Central memory CD8-positive, alpha-beta T cell (primary cell): ENCODE measurements around the gene SUSD2.
"Not testable (repeated sequence)": the region's sequence is repeated elsewhere in the genome, so short reads cannot be mapped to it uniquely, and the experiment has no call there.

Source experiments
- ATAC-seq: fragments of 150-1000 bp; cut with Tn5 transposase; replicated peaks from 2 replicates; pipeline ENCODE4 v1.10.0; 2022; ENCODE audit warnings: mild to moderate bottlenecking, moderate FRiP score, moderate number of reproducible peaks; ENCODE audit not compliant: poor library complexity, severe bottlenecking; ENCODE audit errors: extremely low read depth
- DNase-seq, 2 donors: peaks; one replicate each; pipeline ENCODE4 v3.0.0; 2021; ENCODE audit warnings: low spot score in 2 of 2
- H3K27ac Mint-ChIP-seq: one replicate; pipeline ENCODE4 v1.8.0; 2022; ENCODE audit warnings: low read depth, mild to moderate bottlenecking, moderate library complexity, mixed read lengths
- H3K27me3 Mint-ChIP-seq: one replicate; pipeline ENCODE4 v1.8.0; 2022; ENCODE audit warnings: mixed read lengths
- H3K36me3 Mint-ChIP-seq: one replicate; pipeline ENCODE4 v1.8.0; 2022; ENCODE audit warnings: mild to moderate bottlenecking, moderate library complexity, mixed read lengths; ENCODE audit not compliant: insufficient read depth
- H3K4me1 Mint-ChIP-seq: one replicate; pipeline ENCODE4 v1.8.0; 2022; ENCODE audit warnings: mixed read lengths
- H3K4me3 Mint-ChIP-seq: one replicate; pipeline ENCODE4 v1.8.0; 2022; ENCODE audit warnings: mild to moderate bottlenecking, moderate library complexity, mixed read lengths
- H3K9me3 Mint-ChIP-seq: one replicate; pipeline ENCODE4 v1.8.0; 2022; ENCODE audit warnings: mixed read lengths

Gene SUSD2

GRCh38 chr22:24206460-24207263 is 25.4 kb downstream of the SUSD2 start:
- not testable (repeated sequence) for H3K27ac Mint-ChIP-seq, H3K36me3 Mint-ChIP-seq, ATAC-seq, H3K27me3 Mint-ChIP-seq, H3K4me1 Mint-ChIP-seq, H3K9me3 Mint-ChIP-seq, DNase-seq, H3K4me3 Mint-ChIP-seq

GRCh38 chr22:24207264-24208011 is 26.2 kb downstream of the SUSD2 start:
- H3K27me3 Mint-ChIP-seq, result no peaks in the 10 kb centered on the region
- DNase-seq (no peak), ATAC-seq (no peak)
- H3K36me3 Mint-ChIP-seq, result peaks cover 2% of the 10 kb centered on the region
- H3K9me3 Mint-ChIP-seq, result no peaks in the 10 kb centered on the region
- no peak overlapping the region for H3K4me3 Mint-ChIP-seq
- no peak overlapping the region for H3K27ac Mint-ChIP-seq
- H3K4me1 Mint-ChIP-seq, result no peaks in the 10 kb centered on the region

- H3K9me3 Mint-ChIP-seq, result no peaks in the 10 kb centered on the region
- H3K4me1 Mint-ChIP-seq, result no peaks in the 10 kb centered on the region
- H3K27ac Mint-ChIP-seq, result no peak overlapping the region
- no peak for DNase-seq
- no peak overlapping the region for H3K4me3 Mint-ChIP-seq
- no peaks in the 10 kb centered on the region for H3K27me3 Mint-ChIP-seq
- no peak for ATAC-seq
- peaks cover 3% of the 10 kb centered on the region for H3K36me3 Mint-ChIP-seq
These were observed 26.9 kb downstream of the SUSD2 start for GRCh38 chr22:24208012-24208749.

GRCh38 chr22:24209016-24209415 is 27.7 kb downstream of the SUSD2 start:
- Mint-ChIP-seq H3K4me3 (no peak overlapping the region), H3K27me3 (no peaks in the 10 kb centered on the region), H3K4me1 (no peaks in the 10 kb centered on the region), H3K9me3 (no peaks in the 10 kb centered on the region), H3K36me3 (peaks cover 5% of the 10 kb centered on the region), H3K27ac (no peak overlapping the region)
- DNase-seq (no peak), ATAC-seq (no peak)

- Mint-ChIP-seq H3K4me3 (no peak overlapping the region), H3K4me1 (no peaks in the 10 kb centered on the region), H3K9me3 (no peaks in the 10 kb centered on the region), H3K27me3 (no peaks in the 10 kb centered on the region), H3K27ac (no peak overlapping the region), H3K36me3 (peaks cover 6% of the 10 kb centered on the region)
- DNase-seq (no peak), ATAC-seq (no peak)
These were observed 28.4 kb downstream of the SUSD2 start for GRCh38 chr22:24209687-24210086.

- H3K27ac Mint-ChIP-seq, ATAC-seq, DNase-seq: not testable (repeated sequence)
These were observed 29.1 kb downstream of the SUSD2 start for GRCh38 chr22:24210409-24210808.

GRCh38 chr22:24211716-24212115 is 30.4 kb downstream of the SUSD2 start:
- ATAC-seq, H3K36me3 Mint-ChIP-seq, H3K9me3 Mint-ChIP-seq, H3K27ac Mint-ChIP-seq, H3K4me1 Mint-ChIP-seq, DNase-seq, H3K27me3 Mint-ChIP-seq, H3K4me3 Mint-ChIP-seq: not testable (repeated sequence)

More at GRCh38 chr22:24210409-24210808, 29.1 kb downstream of the SUSD2 start:
- not testable (repeated sequence) for H3K36me3 Mint-ChIP-seq, H3K9me3 Mint-ChIP-seq, H3K4me1 Mint-ChIP-seq, H3K27me3 Mint-ChIP-seq, H3K4me3 Mint-ChIP-seq

GRCh38 chr22:24213111-24213510 is 31.8 kb downstream of the SUSD2 start:
- DNase-seq, H3K27me3 Mint-ChIP-seq, H3K36me3 Mint-ChIP-seq, H3K4me1 Mint-ChIP-seq, H3K9me3 Mint-ChIP-seq, H3K27ac Mint-ChIP-seq, ATAC-seq, H3K4me3 Mint-ChIP-seq: not testable (repeated sequence)

- Mint-ChIP-seq H3K4me3 (no peak overlapping the region), H3K27me3 (no peaks in the 10 kb centered on the region), H3K4me1 (no peaks in the 10 kb centered on the region), H3K9me3 (no peaks in the 10 kb centered on the region), H3K27ac (no peak overlapping the region), H3K36me3 (peaks cover 4% of the 10 kb centered on the region)
- DNase-seq (no peak), ATAC-seq (no peak)
These were observed 33.4 kb downstream of the SUSD2 start for GRCh38 chr22:24214467-24215285.

- no peak for DNase-seq
These were observed 35.4 kb downstream of the SUSD2 start for GRCh38 chr22:24216541-24217209.

GRCh38 chr22:24217384-24217783 is 36.1 kb downstream of the SUSD2 start:
- no peak for DNase-seq
- Mint-ChIP-seq H3K4me1 (no peaks in the 10 kb centered on the region), H3K36me3 (peaks cover 4% of the 10 kb centered on the region), H3K9me3 (no peaks in the 10 kb centered on the region), H3K27ac (no peak overlapping the region), H3K4me3 (no peak overlapping the region), H3K27me3 (no peaks in the 10 kb centered on the region)
- ATAC-seq, result no peak

More at GRCh38 chr22:24216541-24217209, 35.4 kb downstream of the SUSD2 start:
- no peaks in the 10 kb centered on the region for H3K9me3 Mint-ChIP-seq
- H3K36me3 Mint-ChIP-seq, result peaks cover 4% of the 10 kb centered on the region
- ATAC-seq, result peak; percentile 46
- H3K27me3 Mint-ChIP-seq, result no peaks in the 10 kb centered on the region
- H3K4me1 Mint-ChIP-seq, result no peaks in the 10 kb centered on the region
- no peak overlapping the region for H3K27ac Mint-ChIP-seq
- H3K4me3 Mint-ChIP-seq, result no peak overlapping the region
